ENCODE data around the gene UNC5CL. TPM values are rescaled to one million over a fixed set of nuclear protein-coding genes. Genes with fewer than 3 reads are reported as not detected.

The UNC5CL gene
- total RNA-seq, 6 donors from 2014 or later: 0.97 to 12.6 (median 2.3) TPM

DNA sequence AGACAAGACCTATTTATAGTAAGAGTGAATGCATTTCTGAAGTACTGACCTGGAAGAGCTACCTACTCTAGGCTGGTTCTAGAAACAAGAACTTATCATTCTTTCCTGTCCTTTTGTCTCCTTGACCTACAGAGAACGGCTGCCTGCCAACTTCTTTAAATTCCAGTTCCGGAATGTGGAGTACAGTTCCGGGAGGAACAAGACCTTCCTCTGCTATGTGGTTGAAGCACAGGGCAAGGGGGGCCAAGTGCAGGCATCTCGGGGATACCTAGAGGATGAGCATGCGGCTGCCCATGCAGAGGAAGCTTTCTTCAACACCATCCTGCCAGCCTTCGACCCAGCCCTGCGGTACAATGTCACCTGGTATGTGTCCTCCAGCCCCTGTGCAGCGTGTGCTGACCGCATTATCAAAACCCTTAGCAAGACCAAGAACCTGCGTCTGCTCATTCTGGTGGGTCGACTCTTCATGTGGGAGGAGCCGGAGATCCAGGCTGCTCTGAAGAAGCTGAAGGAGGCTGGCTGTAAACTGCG, 22.2 kb upstream of the UNC5CL start:
- DNase-seq (no peak), ATAC-seq (ENCODE audit: low FRiP score in 2 of 2) (peak in 1 of 2 donors; percentile 24)
- TF ChIP-seq POLR2AphosphoS5 (IDR thresholded peaks at IDR 0.05) (no peak), POLR2A (IDR thresholded peaks at IDR 0.05) (no peak), EP300 (IDR thresholded peaks at IDR 0.05) (no peak)
- TF ChIP-seq, protein P1, sequence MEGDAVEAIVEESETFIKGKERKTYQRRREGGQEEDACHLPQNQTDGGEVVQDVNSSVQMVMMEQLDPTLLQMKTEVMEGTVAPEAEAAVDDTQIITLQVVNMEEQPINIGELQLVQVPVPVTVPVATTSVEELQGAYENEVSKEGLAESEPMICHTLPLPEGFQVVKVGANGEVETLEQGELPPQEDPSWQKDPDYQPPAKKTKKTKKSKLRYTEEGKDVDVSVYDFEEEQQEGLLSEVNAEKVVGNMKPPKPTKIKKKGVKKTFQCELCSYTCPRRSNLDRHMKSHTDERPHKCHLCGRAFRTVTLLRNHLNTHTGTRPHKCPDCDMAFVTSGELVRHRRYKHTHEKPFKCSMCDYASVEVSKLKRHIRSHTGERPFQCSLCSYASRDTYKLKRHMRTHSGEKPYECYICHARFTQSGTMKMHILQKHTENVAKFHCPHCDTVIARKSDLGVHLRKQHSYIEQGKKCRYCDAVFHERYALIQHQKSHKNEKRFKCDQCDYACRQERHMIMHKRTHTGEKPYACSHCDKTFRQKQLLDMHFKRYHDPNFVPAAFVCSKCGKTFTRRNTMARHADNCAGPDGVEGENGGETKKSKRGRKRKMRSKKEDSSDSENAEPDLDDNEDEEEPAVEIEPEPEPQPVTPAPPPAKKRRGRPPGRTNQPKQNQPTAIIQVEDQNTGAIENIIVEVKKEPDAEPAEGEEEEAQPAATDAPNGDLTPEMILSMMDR (IDR thresholded peaks at IDR 0.05): no peak
- Histone ChIP-seq H3K4me1 (peaks cover 0 to 9% (median 4%) of the 10 kb centered on the region in 4 donors), H3K4me3 (no peak overlapping the region), H3K27ac (no peak overlapping the region), H3K36me3 (peaks cover 0 to 40% (median 2%) of the 10 kb centered on the region in 4 donors), H3K9me3 (no peaks in the 10 kb centered on the region), H3K27me3 (no peaks in the 10 kb centered on the region)
- WGBS, 2 donors: 66 to 79% methylated on average over 5 to 13 of the region's 13 CpGs

DNA sequence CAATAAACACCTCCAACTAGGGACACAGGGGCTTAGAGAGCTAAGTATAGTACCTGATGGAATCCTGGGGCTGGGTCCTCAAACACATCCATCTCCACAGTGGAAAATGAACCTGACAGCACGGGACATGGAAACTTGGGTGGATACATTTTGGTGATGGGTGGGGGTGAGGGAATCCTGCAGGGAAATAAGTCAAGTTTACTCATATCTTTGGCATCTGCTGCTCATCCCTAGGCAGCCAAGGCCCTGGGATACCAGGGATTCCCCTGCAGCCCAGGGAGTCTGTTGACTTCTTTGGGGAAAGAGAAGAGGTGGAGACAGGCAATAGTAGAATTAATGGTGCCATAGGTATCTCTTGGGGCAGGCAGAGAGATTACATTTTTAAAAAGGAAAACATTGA, 20.5 kb upstream of the UNC5CL start:
- Histone ChIP-seq H3K4me3 (no peak overlapping the region), H3K9me3 (no peaks in the 10 kb centered on the region), H3K36me3 (peaks cover 0 to 23% (median 0%) of the 10 kb centered on the region in 4 donors), H3K27me3 (no peaks in the 10 kb centered on the region), H3K27ac (no peak overlapping the region), H3K4me1 (peaks cover 0 to 9% (median 2%) of the 10 kb centered on the region in 4 donors)
- ATAC-seq (ENCODE audit: low FRiP score in 2 of 2) (no peak), DNase-seq (no peak)
- 86 to 100% methylated on average over 1 of the region's 1 CpG for WGBS, 2 donors
- TF ChIP-seq, protein P1 (IDR thresholded peaks at IDR 0.05): no peak
- TF ChIP-seq POLR2AphosphoS5 (IDR thresholded peaks at IDR 0.05) (no peak), EP300 (IDR thresholded peaks at IDR 0.05) (no peak), POLR2A (IDR thresholded peaks at IDR 0.05) (no peak)

DNA sequence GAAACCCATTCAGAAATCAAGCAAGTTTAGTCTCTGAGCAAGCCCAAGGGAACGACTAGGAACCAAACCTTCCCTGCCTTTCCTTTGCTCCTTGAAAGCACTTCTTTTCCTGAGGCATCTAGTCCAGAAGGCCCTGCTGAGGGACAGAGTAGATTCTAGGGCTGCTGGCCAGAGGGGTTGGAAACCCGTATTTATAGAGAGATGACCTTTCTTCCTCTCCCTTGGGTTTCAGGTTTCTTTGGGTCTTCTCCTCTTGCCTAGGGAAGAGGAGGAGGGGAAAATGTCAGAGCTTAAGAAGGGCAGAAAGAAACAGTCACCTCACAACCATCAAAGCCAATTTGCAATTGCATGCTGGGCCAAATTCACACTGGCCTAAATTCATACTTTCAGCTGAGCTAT, 19.8 kb upstream of the UNC5CL start:
- DNase-seq (no peak), ATAC-seq (ENCODE audit: low FRiP score in 2 of 2) (no peak)
- H3K9me3 ChIP-seq: no peaks in the 10 kb centered on the region
- TF ChIP-seq EP300 (IDR thresholded peaks at IDR 0.05) (no peak), POLR2A (IDR thresholded peaks at IDR 0.05) (no peak), POLR2AphosphoS5 (IDR thresholded peaks at IDR 0.05) (no peak)
- TF ChIP-seq, protein P1 (IDR thresholded peaks at IDR 0.05): no peak
- H3K27ac ChIP-seq: no peak overlapping the region
- peaks cover 0 to 15% (median 0%) of the 10 kb centered on the region in 4 donors for H3K36me3 ChIP-seq
- H3K4me3 ChIP-seq: no peak overlapping the region
- H3K4me1 ChIP-seq: peaks cover 0 to 9% (median 2%) of the 10 kb centered on the region in 4 donors
- H3K27me3 ChIP-seq: no peaks in the 10 kb centered on the region
- WGBS, 2 donors: 57 to 78% methylated on average over 2 of the region's 2 CpGs

DNA sequence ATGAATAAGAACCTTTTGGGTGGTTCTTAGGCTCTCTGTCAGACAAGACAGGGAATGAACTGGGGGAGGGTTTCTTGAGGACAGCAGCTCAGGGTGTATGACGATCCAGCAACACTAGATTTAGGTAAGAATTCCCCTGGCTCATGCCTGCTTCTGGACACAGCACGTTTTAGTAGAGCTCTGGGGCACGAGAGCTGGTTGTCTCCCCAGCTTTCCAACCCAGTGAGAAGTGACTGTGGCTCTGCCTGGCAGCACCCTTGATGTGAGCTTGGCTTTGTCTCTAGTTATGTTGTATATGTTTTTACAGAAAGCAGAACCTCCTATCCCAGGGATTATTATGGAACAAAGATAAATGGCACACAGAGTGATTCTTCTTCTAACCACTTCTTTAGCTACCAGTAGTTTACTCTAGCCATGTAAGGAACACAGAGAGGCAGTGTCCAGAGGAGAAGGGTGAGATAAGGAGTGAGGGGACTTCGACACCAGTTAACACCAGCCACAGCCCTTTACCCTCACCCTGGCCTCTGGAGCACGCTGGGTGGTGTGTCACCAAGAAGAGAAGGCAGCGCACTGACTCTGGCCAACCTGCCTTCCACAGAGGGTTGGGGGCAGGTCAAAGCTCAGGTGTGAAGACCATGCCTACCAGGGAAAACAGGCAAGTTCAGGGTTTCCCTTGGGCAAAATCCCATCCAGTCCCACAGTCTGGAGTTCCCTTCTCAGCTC, 17.9 kb upstream of the UNC5CL start:
- no peak overlapping the region for H3K27ac ChIP-seq
- H3K27me3 ChIP-seq: no peaks in the 10 kb centered on the region
- no peak overlapping the region for H3K4me3 ChIP-seq
- TF ChIP-seq POLR2AphosphoS5 (IDR thresholded peaks at IDR 0.05) (no peak), POLR2A (IDR thresholded peaks at IDR 0.05) (no peak), EP300 (IDR thresholded peaks at IDR 0.05) (no peak)
- TF ChIP-seq, protein P1 (IDR thresholded peaks at IDR 0.05): no peak
- H3K4me1 ChIP-seq: peaks cover 2 to 10% (median 3%) of the 10 kb centered on the region in 4 donors
- DNase-seq (no peak), ATAC-seq (ENCODE audit: low FRiP score in 2 of 2) (no peak)
- H3K36me3 ChIP-seq: peaks cover 0 to 5% (median 0%) of the 10 kb centered on the region in 4 donors
- H3K9me3 ChIP-seq: no peaks in the 10 kb centered on the region
- 93 to 95% methylated on average over 4 to 6 of the region's 6 CpGs for WGBS, 2 donors

Measured in upper lobe of left lung (tissue), 6 donors.